ENCODE results near the gene STK40. TPM values are rescaled to one million over a fixed set of nuclear protein-coding genes. Genes with fewer than 3 reads are reported as not detected.

The STK40 gene
- total RNA-seq, 2 experiments from 2014 or later: 41.2 to 44.4 TPM

DNA sequence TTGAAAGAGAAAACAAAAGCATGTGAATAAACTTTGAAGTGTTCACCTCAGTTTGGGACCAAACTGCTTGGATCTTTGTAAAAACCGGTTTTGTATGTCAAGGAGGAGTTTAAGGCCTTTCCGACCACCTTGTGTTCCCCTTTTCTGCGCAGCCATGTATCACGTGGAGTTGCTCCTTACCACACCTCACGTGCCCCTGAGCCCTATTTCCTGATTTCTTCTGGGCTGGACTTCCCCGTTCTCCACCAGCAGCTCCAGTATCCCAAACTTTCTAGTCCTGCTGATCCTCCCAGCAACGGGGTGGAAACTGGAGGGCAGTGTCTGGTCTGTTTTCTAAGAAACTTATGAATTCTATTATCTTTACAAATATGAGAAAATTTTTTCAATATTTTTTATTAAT is 81.2 kb downstream of the STK40 start:
- Mint-ChIP-seq H3K4me3 (no peak overlapping the region), H3K9me3 (no peaks in the 10 kb centered on the region)
- POLR2A ChIA-PET: interaction anchor here (10.3 kb wide), 1 partner anchor 17 kb away, joined by 89 read pairs; the partner anchor contains the start of gene EVA1B

DNA sequence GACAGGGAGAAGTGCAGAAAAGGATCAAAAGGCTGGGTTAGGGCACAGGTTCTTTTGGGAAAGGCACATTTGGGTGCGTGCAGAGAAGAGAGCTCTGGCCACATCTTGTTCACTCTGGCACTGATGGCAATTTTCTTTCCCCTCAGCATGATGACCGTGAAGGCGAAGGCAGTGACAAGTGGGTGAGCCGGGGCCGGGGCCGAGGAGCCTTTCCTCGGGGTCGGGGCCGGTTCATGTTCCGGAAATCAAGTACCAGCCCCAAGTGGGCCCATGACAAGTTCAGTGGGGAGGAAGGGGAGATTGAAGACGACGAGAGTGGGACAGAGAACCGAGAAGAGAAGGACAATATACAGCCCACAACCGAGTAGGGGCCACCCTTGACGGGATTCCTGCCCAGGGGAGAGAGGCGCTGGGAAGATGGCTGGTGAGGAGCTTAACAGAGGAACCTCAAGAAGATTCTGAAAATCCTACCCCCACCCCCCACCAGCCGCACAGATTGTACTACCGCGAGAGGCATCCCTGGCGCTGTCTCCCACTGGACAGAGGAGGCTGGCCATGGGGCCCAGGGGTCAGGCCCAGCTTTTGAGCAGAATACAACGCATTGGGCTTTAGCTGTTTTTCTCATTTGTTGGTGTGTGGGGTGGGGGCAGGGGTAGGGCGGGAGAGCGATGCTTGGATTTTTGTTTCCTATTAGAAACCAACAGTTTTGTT is 81.9 kb downstream of the STK40 start:
- Mint-ChIP-seq H3K36me3 (ENCODE audit: low read depth) (peaks cover 42% of the 10 kb centered on the region), H3K27me3 (no peaks in the 10 kb centered on the region), H3K4me1 (ENCODE audit: low read depth) (peaks cover 50% of the 10 kb centered on the region), H3K4me3 (no peak overlapping the region), H3K27ac (peak overlapping the region; percentile 52), H3K9me3 (no peaks in the 10 kb centered on the region)
- ATAC-seq (no peak), DNase-seq (no peak)
- intact Hi-C loops (cut with micrococcal nuclease): no loop called here
- ChIA-PET CTCF (interaction anchor here (3.1 kb wide), 1 partner anchor 17 kb away, joined by 10 read pairs; no protein-coding TSS in a partner anchor), POLR2A (interaction anchor here (0.9 to 10.3 kb wide), 5 partner anchors 8 to 140 kb away, joined by 3 to 89 read pairs (median 3); partner anchors contain the start of gene EVA1B)
- TF ChIP-seq, protein P1, sequence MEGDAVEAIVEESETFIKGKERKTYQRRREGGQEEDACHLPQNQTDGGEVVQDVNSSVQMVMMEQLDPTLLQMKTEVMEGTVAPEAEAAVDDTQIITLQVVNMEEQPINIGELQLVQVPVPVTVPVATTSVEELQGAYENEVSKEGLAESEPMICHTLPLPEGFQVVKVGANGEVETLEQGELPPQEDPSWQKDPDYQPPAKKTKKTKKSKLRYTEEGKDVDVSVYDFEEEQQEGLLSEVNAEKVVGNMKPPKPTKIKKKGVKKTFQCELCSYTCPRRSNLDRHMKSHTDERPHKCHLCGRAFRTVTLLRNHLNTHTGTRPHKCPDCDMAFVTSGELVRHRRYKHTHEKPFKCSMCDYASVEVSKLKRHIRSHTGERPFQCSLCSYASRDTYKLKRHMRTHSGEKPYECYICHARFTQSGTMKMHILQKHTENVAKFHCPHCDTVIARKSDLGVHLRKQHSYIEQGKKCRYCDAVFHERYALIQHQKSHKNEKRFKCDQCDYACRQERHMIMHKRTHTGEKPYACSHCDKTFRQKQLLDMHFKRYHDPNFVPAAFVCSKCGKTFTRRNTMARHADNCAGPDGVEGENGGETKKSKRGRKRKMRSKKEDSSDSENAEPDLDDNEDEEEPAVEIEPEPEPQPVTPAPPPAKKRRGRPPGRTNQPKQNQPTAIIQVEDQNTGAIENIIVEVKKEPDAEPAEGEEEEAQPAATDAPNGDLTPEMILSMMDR (IDR thresholded peaks at IDR 0.05): no peak

More for the DNA sequence above, 81.2 kb downstream of the STK40 start:
- CTCF ChIA-PET: interaction anchor here (3.1 kb wide), 1 partner anchor 18 kb away, joined by 10 read pairs; no protein-coding TSS in a partner anchor
- TF ChIP-seq, protein P1 (IDR thresholded peaks at IDR 0.05): no peak
- H3K4me1 Mint-ChIP-seq (ENCODE audit: low read depth): peaks cover 47% of the 10 kb centered on the region
- H3K36me3 Mint-ChIP-seq (ENCODE audit: low read depth): peaks cover 42% of the 10 kb centered on the region
- intact Hi-C loops (cut with micrococcal nuclease): no loop called here
- H3K27ac Mint-ChIP-seq: peak overlapping the region; percentile 52
- no peak for DNase-seq
- no peaks in the 10 kb centered on the region for H3K27me3 Mint-ChIP-seq
- ATAC-seq: no peak

DNA sequence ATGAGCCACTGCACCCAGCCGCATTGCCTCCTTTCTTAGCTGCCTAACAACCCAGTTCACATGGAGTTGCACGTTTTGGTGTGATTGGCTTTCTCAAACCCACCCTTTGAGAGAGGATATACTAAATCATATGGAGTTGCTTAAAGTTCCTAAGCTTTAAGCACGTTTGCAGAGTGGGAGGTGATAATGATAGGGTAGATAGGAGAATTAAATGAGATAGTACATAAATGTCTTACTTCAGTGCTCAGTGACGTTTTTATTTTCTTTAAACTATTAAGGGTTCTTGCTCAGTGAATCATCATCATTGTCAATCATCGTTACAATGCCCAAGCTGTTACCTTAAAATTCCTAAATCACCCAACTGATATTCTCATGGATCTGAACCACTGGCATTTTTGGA is 82.5 kb downstream of the STK40 start:
- no peak overlapping the region for H3K4me3 Mint-ChIP-seq
- TF ChIP-seq, protein P1 (IDR thresholded peaks at IDR 0.05): no peak
- ATAC-seq (no peak), DNase-seq (no peak)
- no peaks in the 10 kb centered on the region for H3K9me3 Mint-ChIP-seq
- peak overlapping the region; percentile 36 for H3K27ac Mint-ChIP-seq
- CTCF ChIA-PET: no interaction called here
- peaks cover 50% of the 10 kb centered on the region for H3K4me1 Mint-ChIP-seq (ENCODE audit: low read depth)
- peaks cover 43% of the 10 kb centered on the region for H3K36me3 Mint-ChIP-seq (ENCODE audit: low read depth)
- no peaks in the 10 kb centered on the region for H3K27me3 Mint-ChIP-seq
- POLR2A ChIA-PET: interaction anchor here (0.9 to 10.3 kb wide), 5 partner anchors 8 to 140 kb away, joined by 3 to 89 read pairs (median 3); partner anchors contain the start of gene EVA1B
- intact Hi-C loops (cut with micrococcal nuclease): no loop called here

DNA sequence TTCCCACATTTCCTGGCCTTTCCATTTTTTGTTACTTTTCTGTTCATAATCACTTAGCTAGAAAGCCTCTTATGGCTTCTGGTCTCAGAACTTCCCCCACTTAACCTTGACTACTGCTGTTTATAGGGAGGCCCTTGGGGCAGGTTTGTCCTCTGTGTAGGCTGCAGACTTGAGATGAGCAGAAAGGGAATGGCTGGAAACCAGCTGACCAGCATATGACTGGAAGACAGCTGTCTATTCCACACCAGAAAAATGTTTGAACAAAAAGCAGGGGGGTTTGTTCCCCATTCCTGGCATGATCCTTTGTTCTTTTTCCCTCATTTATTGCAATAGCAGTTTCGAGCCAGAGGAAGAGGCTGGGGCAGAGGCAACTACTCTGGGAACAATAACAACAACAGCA is 84.5 kb downstream of the STK40 start:
- Mint-ChIP-seq H3K4me3 (no peak overlapping the region), H3K27ac (peak overlapping the region; percentile 89), H3K27me3 (no peaks in the 10 kb centered on the region), H3K36me3 (ENCODE audit: low read depth) (peaks cover 49% of the 10 kb centered on the region), H3K9me3 (no peaks in the 10 kb centered on the region), H3K4me1 (ENCODE audit: low read depth) (peaks cover 50% of the 10 kb centered on the region)
- DNase-seq (no peak), ATAC-seq (no peak)
- CTCF ChIA-PET: interaction anchor here (1.1 to 3.3 kb wide), 8 partner anchors 13 to 152 kb away, joined by 3 to 26 read pairs (median 4); partner anchors contain the start of gene TRAPPC3
- TF ChIP-seq, protein P1 (IDR thresholded peaks at IDR 0.05): no peak
- POLR2A ChIA-PET: interaction anchor here (0.8 to 2.0 kb wide), 3 partner anchors 22 to 151 kb away, joined by 3 to 7 read pairs (median 3); partner anchors contain the start of gene TRAPPC3
- intact Hi-C loops (cut with micrococcal nuclease): no loop called here

DNA sequence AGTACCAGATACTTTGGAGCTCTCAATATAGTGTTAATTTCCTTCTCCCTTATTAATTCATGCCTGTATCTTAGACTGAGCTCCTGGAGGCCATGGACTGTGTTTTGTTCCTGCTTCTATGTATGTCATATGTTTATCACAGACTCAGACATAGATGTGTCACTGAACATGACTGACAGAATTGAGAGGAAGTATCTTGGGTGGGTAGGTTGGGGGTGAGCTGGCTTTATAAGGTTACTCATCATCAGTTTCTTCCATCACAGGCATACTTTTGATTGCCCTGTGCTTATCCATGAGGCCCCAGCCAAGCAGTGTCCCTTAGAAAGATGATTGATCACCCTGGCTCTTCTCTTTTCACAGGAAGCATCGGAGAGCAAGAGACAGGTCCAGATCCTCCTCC is 85.2 kb downstream of the STK40 start:
- intact Hi-C loops (cut with micrococcal nuclease): no loop called here
- DNase-seq: peak; percentile 40
- Mint-ChIP-seq H3K4me1 (ENCODE audit: low read depth) (peaks cover 46% of the 10 kb centered on the region), H3K9me3 (no peaks in the 10 kb centered on the region), H3K4me3 (no peak overlapping the region), H3K36me3 (ENCODE audit: low read depth) (peaks cover 53% of the 10 kb centered on the region), H3K27me3 (no peaks in the 10 kb centered on the region), H3K27ac (peak overlapping the region; percentile 89)
- CTCF ChIA-PET: interaction anchor here (0.6 to 3.3 kb wide), 21 partner anchors 11 to 208 kb away, joined by 3 to 26 read pairs (median 4); partner anchors contain the start of genes EVA1B and TRAPPC3
- peak; percentile 63 for ATAC-seq
- POLR2A ChIA-PET: interaction anchor here (0.6 to 2.0 kb wide), 5 partner anchors 14 to 151 kb away, joined by 3 to 7 read pairs (median 3); partner anchors contain the start of gene TRAPPC3
- TF ChIP-seq, protein P1 (IDR thresholded peaks at IDR 0.05): no peak

All from activated CD8-positive, alpha-beta T cell treated with anti-CD3 and anti-CD28 coated beads for 36 hours (primary cell).